Tibial artery (tissue), 4 donors: Measurements from ENCODE around the gene UBA3.

Experiments used
- DNase-seq, 2 donors: peaks; one replicate each; pipeline ENCODE4 v3.0.0-alpha.2; 2019
- H3K27ac ChIP-seq, 2 donors: fragments of 200-600 bp; sonication (generic) in 1 of 2; 1 replicate in 1 of 2; 2 replicates in 1 of 2; pipeline ENCODE4 v1.5.1; 2018 to 2019; ENCODE audit warnings: mild to moderate bottlenecking in 1 of 2
- H3K27me3 ChIP-seq, 2 donors: fragments of 200-600 bp; sonication (generic) in 1 of 2; one replicate each; pipeline versions ENCODE4 v1.5.1 to v1.6.0; 2016 to 2019
- H3K36me3 ChIP-seq, 3 donors: fragments of 200-600 bp; sonication (generic) in 2 of 3; one replicate each; pipeline ENCODE4 v1.5.1; 2016 to 2019; ENCODE audit warnings: mild to moderate bottlenecking in 2 of 3
- H3K4me1 ChIP-seq, 4 donors: fragments of 200-600 bp; sonication (generic) in 2 of 4; 1 replicate in 3 of 4; 2 replicates in 1 of 4; pipeline ENCODE4 v1.5.1; 2016 to 2019
- H3K4me3 ChIP-seq, 2 donors: fragments of 200-600 bp; sonication (generic) in 1 of 2; 1 replicate in 1 of 2; 2 replicates in 1 of 2; pipeline ENCODE4 v1.5.1; 2018 to 2019; ENCODE audit warnings: mild to moderate bottlenecking in 2 of 2
- H3K9me3 ChIP-seq, 3 donors: fragments of 200-600 bp; sonication (generic) in 1 of 3; one replicate each; pipeline ENCODE4 v1.5.1; 2016 to 2019
- CTCF ChIP-seq, 2 experiments: fragments of 200-600 bp in 1 of 2; fragments of 450-650 bp in 1 of 2; IDR thresholded peaks; one replicate each; pipeline ENCODE4 v1.5.1; 2017 to 2019; ENCODE audit warnings: antibody characterized with exemption in 2 of 2, mild to moderate bottlenecking in 1 of 2, moderate library complexity in 1 of 2
- intact Hi-C: fragments of 100-400 bp; cut with DNase I; formaldehyde crosslinking; loops from one replicate; pipeline ENCODE4 v1.15.0; 2023; ENCODE audit warnings: low total_unique reads

Gene UBA3

GRCh38 chr3:69016901-69017300, 63.3 kb downstream of the UBA3 start:
- Histone ChIP-seq H3K27me3 (no peaks in the 10 kb centered on the region), H3K27ac (no peak overlapping the region), H3K9me3 (no peaks in the 10 kb centered on the region), H3K4me3 (no peak overlapping the region), H3K36me3 (peaks cover 5 to 11% (median 7%) of the 10 kb centered on the region in 3 donors), H3K4me1 (peaks cover 0 to 25% (median 9%) of the 10 kb centered on the region in 4 donors)
- no peak for TF ChIP-seq CTCF (IDR thresholded peaks at IDR 0.05)
- intact Hi-C loops, result loop anchor here (10.0 kb wide), 1 partner anchor 68 kb away; the partner anchor contains the start of genes ARL6IP5 and UBA3
- DNase-seq, result no peak

GRCh38 chr3:69016102-69016501, 64.1 kb downstream of the UBA3 start:
- intact Hi-C loops, result loop anchor here (10.0 kb wide), 1 partner anchor 69 kb away; the partner anchor contains the start of genes ARL6IP5 and UBA3
- H3K27ac ChIP-seq, result no peak overlapping the region

GRCh38 chr3:69014022-69014580, 66.1 kb downstream of the UBA3 start:
- no peak for TF ChIP-seq CTCF (IDR thresholded peaks at IDR 0.05)
- no peaks in the 10 kb centered on the region for H3K27me3 ChIP-seq
- intact Hi-C loops, result loop anchor here (10.0 kb wide), 1 partner anchor 71 kb away; the partner anchor contains the start of genes ARL6IP5 and UBA3
- DNase-seq, result no peak
- peak overlapping the region; percentile 88 to 92 for H3K4me3 ChIP-seq
- H3K36me3 ChIP-seq, result peaks cover 0 to 2% (median under 1%) of the 10 kb centered on the region in 3 donors
- H3K9me3 ChIP-seq, result no peaks in the 10 kb centered on the region
- H3K27ac ChIP-seq, result peak overlapping the region; percentile 99
- peaks cover 0 to 53% (median 28%) of the 10 kb centered on the region in 4 donors for H3K4me1 ChIP-seq

More at GRCh38 chr3:69016102-69016501, 64.1 kb downstream of the UBA3 start:
- H3K27me3 ChIP-seq, result no peaks in the 10 kb centered on the region
- no peak for DNase-seq
- peaks cover 0 to 33% (median 14%) of the 10 kb centered on the region in 4 donors for H3K4me1 ChIP-seq
- H3K4me3 ChIP-seq, result no peak overlapping the region
- no peaks in the 10 kb centered on the region for H3K9me3 ChIP-seq
- peaks cover 0 to 3% (median 0%) of the 10 kb centered on the region in 3 donors for H3K36me3 ChIP-seq
- TF ChIP-seq CTCF (IDR thresholded peaks at IDR 0.05), result no peak

GRCh38 chr3:69013253-69014021, 66.7 kb downstream of the UBA3 start, which contains the start of gene EOGT:
Gene EOGT (minus strand): TSS chr3:69013684. CDS start chr3:69009846, 3,838 bp downstream.
- peak; percentile 87 to 96 for DNase-seq
- peaks cover 5 to 8% (median 7%) of the 10 kb centered on the region in 3 donors for H3K36me3 ChIP-seq
- no peaks in the 10 kb centered on the region for H3K27me3 ChIP-seq
- peak within 1 kb of the TSS; percentile 99 for H3K27ac ChIP-seq
- TF ChIP-seq CTCF (IDR thresholded peaks at IDR 0.05), result peak; percentile 54 to 63
- H3K4me1 ChIP-seq, result peaks cover 0 to 59% (median 33%) of the 10 kb centered on the region in 4 donors
- no peaks in the 10 kb centered on the region for H3K9me3 ChIP-seq
- intact Hi-C loops, result loop anchor here (10.0 kb wide), 1 partner anchor 71 kb away; the partner anchor contains the start of genes ARL6IP5 and UBA3
- peak within 1 kb of the TSS; percentile 88 to 92 for H3K4me3 ChIP-seq

GRCh38 chr3:69012800-69013252, 67.3 kb downstream of the UBA3 start:
- no peak for TF ChIP-seq CTCF (IDR thresholded peaks at IDR 0.05)
- Histone ChIP-seq H3K36me3 (peaks cover 11 to 13% (median 13%) of the 10 kb centered on the region in 3 donors), H3K9me3 (no peaks in the 10 kb centered on the region), H3K4me1 (peaks cover 0 to 65% (median 33%) of the 10 kb centered on the region in 4 donors), H3K27ac (peak overlapping the region; percentile 99), H3K27me3 (no peaks in the 10 kb centered on the region), H3K4me3 (peak overlapping the region; percentile 88 to 92)
- peak; percentile 46 to 86 for DNase-seq
- intact Hi-C loops, result loop anchor here (10.0 kb wide), 1 partner anchor 72 kb away; the partner anchor contains the start of genes ARL6IP5 and UBA3
